ENCODE data around the gene SPPL2B. TPM values are rescaled to one million over a fixed set of nuclear protein-coding genes. Genes with fewer than 3 reads are reported as not detected.

The SPPL2B gene
- total and polyA plus RNA-seq, 2 experiments from 2014 or later, result 23.5 to 51.0 TPM

DNA sequence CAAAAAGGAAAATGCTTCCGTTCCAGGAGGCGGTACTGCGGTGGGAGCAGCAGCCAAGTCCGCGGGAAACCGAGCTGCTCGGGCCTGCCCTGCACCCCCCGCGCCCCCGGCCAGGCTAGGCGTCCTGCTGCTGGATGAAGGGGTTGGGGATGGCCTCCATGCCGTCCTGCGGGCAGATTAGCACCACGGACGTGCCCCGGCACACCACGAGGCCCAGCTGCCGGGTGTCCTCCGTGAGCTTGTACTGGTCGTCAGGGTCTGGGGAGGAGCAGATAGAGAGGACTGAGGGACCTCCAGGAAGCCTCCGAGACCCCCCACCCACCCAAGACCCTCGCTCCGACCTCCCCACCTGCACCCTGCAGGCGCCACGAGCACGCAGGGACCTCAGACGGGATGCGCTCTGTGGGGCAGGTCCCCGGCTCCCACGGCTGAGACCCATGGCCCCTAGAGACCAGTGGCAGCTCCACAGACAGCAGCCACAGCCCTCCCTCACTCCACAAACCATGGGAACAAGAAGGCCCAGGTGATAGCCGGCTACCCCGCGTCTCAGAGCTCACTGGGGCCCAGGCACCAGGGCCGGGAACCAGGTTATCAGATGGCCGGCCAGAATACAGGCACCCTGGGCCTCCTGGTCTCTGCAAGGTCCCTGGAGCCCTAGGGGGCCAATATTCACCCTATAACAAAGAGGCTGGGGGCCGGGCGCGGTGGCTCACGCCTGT lies 6.8 kb upstream of the SPPL2B start:
- no peaks in the 10 kb centered on the region for H3F3A ChIP-seq (replicated peaks; ENCODE audit: low read depth)
- DNase-seq (ENCODE audit: low spot score) (no peak), ATAC-seq (no peak)
- Mint-ChIP-seq H3K4me1 (peaks cover 6% of the 10 kb centered on the region; the same call in 2 of the 3 replicates), H3K27ac (no peak overlapping the region), H3K9me3 (no peaks in the 10 kb centered on the region), H3K27me3 (ENCODE audit: insufficient read depth, low read depth, poor library complexity) (peaks cover 11% of the 10 kb centered on the region), H3K4me3 (no peak overlapping the region), H3K36me3 (ENCODE audit: low read depth) (peaks cover 24% of the 10 kb centered on the region)
- H3K27me3 ChIP-seq (ENCODE audit: insufficient read depth), result no peaks in the 10 kb centered on the region
- peaks cover 1% of the 10 kb centered on the region; the same call in 1 of the 2 replicates for H4K20me1 ChIP-seq (replicated peaks; ENCODE audit: insufficient read depth)
- no peak overlapping the region for H3K4me3 ChIP-seq
- H3K4me1 ChIP-seq (ENCODE audit: insufficient read depth), result no peaks in the 10 kb centered on the region
- no peak for TF ChIP-seq ZNF114 (CRISPR knock-in tag; IDR thresholded peaks at IDR 0.05)
- TF ChIP-seq NANOG (IDR thresholded peaks at IDR 0.05; ENCODE audit: borderline replicate concordance), result no peak
- no peak for TF ChIP-seq STAT1 (IDR thresholded peaks at IDR 0.05; ENCODE audit: unreplicated experiment)
- TF ChIP-seq, protein P1, sequence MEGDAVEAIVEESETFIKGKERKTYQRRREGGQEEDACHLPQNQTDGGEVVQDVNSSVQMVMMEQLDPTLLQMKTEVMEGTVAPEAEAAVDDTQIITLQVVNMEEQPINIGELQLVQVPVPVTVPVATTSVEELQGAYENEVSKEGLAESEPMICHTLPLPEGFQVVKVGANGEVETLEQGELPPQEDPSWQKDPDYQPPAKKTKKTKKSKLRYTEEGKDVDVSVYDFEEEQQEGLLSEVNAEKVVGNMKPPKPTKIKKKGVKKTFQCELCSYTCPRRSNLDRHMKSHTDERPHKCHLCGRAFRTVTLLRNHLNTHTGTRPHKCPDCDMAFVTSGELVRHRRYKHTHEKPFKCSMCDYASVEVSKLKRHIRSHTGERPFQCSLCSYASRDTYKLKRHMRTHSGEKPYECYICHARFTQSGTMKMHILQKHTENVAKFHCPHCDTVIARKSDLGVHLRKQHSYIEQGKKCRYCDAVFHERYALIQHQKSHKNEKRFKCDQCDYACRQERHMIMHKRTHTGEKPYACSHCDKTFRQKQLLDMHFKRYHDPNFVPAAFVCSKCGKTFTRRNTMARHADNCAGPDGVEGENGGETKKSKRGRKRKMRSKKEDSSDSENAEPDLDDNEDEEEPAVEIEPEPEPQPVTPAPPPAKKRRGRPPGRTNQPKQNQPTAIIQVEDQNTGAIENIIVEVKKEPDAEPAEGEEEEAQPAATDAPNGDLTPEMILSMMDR (conservative IDR thresholded peaks at IDR 0.05; ENCODE audit: low read depth in 2 of 2), result no peak
- TF ChIP-seq, protein P2, sequence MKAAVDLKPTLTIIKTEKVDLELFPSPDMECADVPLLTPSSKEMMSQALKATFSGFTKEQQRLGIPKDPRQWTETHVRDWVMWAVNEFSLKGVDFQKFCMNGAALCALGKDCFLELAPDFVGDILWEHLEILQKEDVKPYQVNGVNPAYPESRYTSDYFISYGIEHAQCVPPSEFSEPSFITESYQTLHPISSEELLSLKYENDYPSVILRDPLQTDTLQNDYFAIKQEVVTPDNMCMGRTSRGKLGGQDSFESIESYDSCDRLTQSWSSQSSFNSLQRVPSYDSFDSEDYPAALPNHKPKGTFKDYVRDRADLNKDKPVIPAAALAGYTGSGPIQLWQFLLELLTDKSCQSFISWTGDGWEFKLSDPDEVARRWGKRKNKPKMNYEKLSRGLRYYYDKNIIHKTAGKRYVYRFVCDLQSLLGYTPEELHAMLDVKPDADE (IDR thresholded peaks at IDR 0.05), result no peak
- TF ChIP-seq, protein P3, sequence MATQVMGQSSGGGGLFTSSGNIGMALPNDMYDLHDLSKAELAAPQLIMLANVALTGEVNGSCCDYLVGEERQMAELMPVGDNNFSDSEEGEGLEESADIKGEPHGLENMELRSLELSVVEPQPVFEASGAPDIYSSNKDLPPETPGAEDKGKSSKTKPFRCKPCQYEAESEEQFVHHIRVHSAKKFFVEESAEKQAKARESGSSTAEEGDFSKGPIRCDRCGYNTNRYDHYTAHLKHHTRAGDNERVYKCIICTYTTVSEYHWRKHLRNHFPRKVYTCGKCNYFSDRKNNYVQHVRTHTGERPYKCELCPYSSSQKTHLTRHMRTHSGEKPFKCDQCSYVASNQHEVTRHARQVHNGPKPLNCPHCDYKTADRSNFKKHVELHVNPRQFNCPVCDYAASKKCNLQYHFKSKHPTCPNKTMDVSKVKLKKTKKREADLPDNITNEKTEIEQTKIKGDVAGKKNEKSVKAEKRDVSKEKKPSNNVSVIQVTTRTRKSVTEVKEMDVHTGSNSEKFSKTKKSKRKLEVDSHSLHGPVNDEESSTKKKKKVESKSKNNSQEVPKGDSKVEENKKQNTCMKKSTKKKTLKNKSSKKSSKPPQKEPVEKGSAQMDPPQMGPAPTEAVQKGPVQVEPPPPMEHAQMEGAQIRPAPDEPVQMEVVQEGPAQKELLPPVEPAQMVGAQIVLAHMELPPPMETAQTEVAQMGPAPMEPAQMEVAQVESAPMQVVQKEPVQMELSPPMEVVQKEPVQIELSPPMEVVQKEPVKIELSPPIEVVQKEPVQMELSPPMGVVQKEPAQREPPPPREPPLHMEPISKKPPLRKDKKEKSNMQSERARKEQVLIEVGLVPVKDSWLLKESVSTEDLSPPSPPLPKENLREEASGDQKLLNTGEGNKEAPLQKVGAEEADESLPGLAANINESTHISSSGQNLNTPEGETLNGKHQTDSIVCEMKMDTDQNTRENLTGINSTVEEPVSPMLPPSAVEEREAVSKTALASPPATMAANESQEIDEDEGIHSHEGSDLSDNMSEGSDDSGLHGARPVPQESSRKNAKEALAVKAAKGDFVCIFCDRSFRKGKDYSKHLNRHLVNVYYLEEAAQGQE (IDR thresholded peaks at IDR 0.05; ENCODE audit: unreplicated experiment), result no peak
- TF ChIP-seq CREB1 (CRISPR knock-in tag; IDR thresholded peaks at IDR 0.05; ENCODE audit: low read depth), result no peak
- no peak overlapping the region for H3K27ac ChIP-seq (ENCODE audit: low read depth)
- H3K9me2 ChIP-seq (ENCODE audit: insufficient read depth), result no peaks in the 10 kb centered on the region
- H2AFZ ChIP-seq, result no peak overlapping the region
- H3K36me3 ChIP-seq (ENCODE audit: insufficient read depth), result no peaks in the 10 kb centered on the region
- H3K79me2 ChIP-seq (replicated peaks; ENCODE audit: insufficient read depth), result peaks cover 10% of the 10 kb centered on the region
- no peak overlapping the region for H3K4me2 ChIP-seq

DNA sequence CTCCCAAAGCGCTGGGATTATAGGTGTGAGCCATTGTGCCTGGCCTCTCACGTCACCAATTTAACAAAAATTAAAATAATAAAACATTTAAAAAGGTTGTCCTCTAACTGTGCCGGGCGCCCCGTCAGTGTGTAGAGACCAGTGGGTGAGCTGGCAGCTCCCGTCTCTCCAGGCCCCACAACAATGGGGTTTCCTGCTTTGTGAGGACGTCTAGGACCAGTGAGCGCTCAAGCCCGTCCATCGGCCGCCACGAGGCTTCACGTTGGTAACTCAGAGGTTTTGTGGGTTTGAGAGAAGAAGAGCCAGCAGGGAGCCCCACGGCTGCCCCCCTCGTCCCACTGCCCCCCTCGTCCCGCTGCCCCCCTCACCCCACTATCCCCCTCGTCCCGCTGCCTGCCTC lies 4.8 kb upstream of the SPPL2B start:
- Histone ChIP-seq H3K4me2 (no peak overlapping the region), H3K27me3 (ENCODE audit: insufficient read depth) (no peaks in the 10 kb centered on the region), H2AFZ (no peak overlapping the region), H3K4me1 (ENCODE audit: insufficient read depth) (peaks cover 4% of the 10 kb centered on the region; the same call in 1 of the 2 replicates), H3K9me2 (ENCODE audit: insufficient read depth) (no peaks in the 10 kb centered on the region), H3K27ac (ENCODE audit: low read depth) (no peak overlapping the region), H4K20me1 (replicated peaks; ENCODE audit: insufficient read depth) (peaks cover 6% of the 10 kb centered on the region; the same call in 1 of the 2 replicates), H3K4me3 (no peak overlapping the region), H3F3A (replicated peaks; ENCODE audit: low read depth) (0 out of 2 replicates have a peak, but pooled peaks cover 3% of the 10 kb centered on the region), H3K36me3 (ENCODE audit: insufficient read depth) (no peaks in the 10 kb centered on the region), H3K79me2 (replicated peaks; ENCODE audit: insufficient read depth) (peaks cover 29% of the 10 kb centered on the region)
- Mint-ChIP-seq H3K9me3 (no peaks in the 10 kb centered on the region), H3K36me3 (ENCODE audit: low read depth) (peaks cover 29% of the 10 kb centered on the region), H3K27me3 (ENCODE audit: insufficient read depth, low read depth, poor library complexity) (peaks cover 18% of the 10 kb centered on the region), H3K4me1 (peaks cover 12% of the 10 kb centered on the region), H3K27ac (no peak overlapping the region), H3K4me3 (no peak overlapping the region)
- no peak for ATAC-seq
- no peak for DNase-seq (ENCODE audit: low spot score)
- TF ChIP-seq, protein P3 (IDR thresholded peaks at IDR 0.05; ENCODE audit: unreplicated experiment), result no peak
- TF ChIP-seq NANOG (IDR thresholded peaks at IDR 0.05; ENCODE audit: borderline replicate concordance) (no peak), POLR2AphosphoS5 (IDR thresholded peaks at IDR 0.05; ENCODE audit: low read depth) (no peak)
- TF ChIP-seq, protein P1 (conservative IDR thresholded peaks at IDR 0.05; ENCODE audit: low read depth in 2 of 2), result no peak
- TF ChIP-seq, protein P2 (IDR thresholded peaks at IDR 0.05), result no peak
